GM13976 (cell line): Measurements from ENCODE around the gene LHPP.

Source experiments
- DNase-seq: peaks from one replicate; pipeline ENCODE4 v3.0.0; 2012; ENCODE audit warnings: low spot score
- in situ Hi-C: fragments of 300-500 bp; cut with MboI; formaldehyde crosslinking; loops from one replicate; pipeline ENCODE4 v1.12.0; 2022; ENCODE audit warnings: low sequenced_read_pairs, mixed read lengths, inconsistent platforms; ENCODE audit not compliant: unreplicated experiment
- TF ChIP-seq, protein P1 (sequence below): IDR thresholded peaks from 2 replicates; pipeline ENCODE4 v1.5.1; 2012; ENCODE audit warnings: borderline replicate concordance, mild to moderate bottlenecking; ENCODE audit not compliant: insufficient read depth; ENCODE audit errors: extremely low read depth, missing control alignments, control extremely low read depth

The LHPP gene, protein sequence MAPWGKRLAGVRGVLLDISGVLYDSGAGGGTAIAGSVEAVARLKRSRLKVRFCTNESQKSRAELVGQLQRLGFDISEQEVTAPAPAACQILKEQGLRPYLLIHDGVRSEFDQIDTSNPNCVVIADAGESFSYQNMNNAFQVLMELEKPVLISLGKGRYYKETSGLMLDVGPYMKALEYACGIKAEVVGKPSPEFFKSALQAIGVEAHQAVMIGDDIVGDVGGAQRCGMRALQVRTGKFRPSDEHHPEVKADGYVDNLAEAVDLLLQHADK

DNA sequence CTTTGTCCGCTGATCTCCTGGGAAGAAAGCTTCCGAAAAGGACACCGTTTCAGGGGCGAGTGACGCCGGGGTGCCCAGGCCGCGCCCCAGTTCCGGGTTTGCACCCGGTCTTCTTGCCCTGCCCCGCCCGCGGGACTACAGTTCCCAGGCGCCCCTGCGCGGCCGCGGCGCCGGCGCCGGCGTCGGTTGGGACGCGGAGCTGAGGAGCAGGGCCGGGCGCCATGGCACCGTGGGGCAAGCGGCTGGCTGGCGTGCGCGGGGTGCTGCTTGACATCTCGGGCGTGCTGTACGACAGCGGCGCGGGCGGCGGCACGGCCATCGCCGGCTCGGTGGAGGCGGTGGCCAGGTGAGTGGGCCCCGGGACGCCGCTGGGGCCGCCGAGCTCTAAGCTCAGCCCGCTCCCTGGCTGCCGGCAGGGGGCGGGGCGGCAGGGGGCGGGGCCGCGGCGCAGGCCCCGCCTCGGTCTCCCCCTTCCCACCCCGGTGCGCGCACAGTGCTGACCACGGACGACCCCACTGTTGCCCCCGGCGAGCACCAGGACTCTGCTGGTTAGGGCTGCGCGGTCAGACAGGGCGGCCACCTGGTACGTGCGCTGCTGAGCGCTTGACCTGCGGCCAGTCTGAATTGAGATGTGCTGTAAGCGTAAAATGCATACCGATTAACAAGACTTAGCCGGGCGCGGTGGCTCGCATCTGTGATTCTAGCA lies at the start of gene LHPP:
Gene LHPP (plus strand): TSS at position 182 of the 706 bp plus-strand sequence. CDS start 40 bp downstream, at position 222.
- DNase-seq, result peak; percentile 96
- in situ Hi-C loops, result no loop called here
- TF ChIP-seq, protein P1, sequence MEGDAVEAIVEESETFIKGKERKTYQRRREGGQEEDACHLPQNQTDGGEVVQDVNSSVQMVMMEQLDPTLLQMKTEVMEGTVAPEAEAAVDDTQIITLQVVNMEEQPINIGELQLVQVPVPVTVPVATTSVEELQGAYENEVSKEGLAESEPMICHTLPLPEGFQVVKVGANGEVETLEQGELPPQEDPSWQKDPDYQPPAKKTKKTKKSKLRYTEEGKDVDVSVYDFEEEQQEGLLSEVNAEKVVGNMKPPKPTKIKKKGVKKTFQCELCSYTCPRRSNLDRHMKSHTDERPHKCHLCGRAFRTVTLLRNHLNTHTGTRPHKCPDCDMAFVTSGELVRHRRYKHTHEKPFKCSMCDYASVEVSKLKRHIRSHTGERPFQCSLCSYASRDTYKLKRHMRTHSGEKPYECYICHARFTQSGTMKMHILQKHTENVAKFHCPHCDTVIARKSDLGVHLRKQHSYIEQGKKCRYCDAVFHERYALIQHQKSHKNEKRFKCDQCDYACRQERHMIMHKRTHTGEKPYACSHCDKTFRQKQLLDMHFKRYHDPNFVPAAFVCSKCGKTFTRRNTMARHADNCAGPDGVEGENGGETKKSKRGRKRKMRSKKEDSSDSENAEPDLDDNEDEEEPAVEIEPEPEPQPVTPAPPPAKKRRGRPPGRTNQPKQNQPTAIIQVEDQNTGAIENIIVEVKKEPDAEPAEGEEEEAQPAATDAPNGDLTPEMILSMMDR, result no peak

DNA sequence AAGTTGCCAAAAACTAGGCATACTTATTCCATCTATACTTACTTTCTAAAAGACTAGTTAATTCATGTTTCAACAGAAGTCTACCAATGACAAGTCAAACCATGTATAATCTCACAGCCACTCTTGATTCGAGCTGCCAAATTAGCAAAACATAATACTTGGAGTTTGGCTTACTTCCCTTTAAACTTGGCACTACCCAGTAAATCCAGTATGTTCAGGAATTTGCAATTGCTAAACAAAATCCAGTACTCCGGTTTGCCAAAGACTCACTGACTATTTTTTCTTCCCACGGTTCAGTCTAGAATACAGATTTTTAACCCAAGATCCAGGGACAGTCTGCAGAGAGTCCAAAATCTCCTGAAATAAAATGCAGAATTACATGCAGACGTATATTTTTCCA lies 47.5 kb upstream of the LHPP start:
- no peak for DNase-seq
- in situ Hi-C loops, result no loop called here

DNA sequence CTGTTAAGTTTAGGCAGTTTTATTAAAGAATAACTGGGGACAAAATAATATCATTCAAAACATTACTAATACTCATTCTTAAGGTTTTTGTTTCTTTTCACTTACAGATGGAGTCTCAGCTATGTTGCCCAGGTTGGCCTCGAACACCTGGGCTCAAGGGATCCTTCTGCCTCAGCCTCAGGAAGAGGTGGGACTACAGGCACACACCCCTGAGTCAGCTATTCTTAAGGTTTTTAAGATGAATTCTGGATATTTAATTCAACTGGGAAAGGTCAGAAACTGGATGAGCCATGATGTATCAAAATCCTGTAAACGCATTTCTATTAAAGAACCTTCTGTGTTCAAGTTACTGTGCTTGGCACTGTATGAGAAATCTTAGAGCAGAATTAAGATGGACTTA lies 46.4 kb upstream of the LHPP start:
- in situ Hi-C loops, result no loop called here
- no peak for DNase-seq
- TF ChIP-seq, protein P1, result no peak

More for the DNA sequence above, 47.5 kb upstream of the LHPP start:
- TF ChIP-seq, protein P1, result no peak

DNA sequence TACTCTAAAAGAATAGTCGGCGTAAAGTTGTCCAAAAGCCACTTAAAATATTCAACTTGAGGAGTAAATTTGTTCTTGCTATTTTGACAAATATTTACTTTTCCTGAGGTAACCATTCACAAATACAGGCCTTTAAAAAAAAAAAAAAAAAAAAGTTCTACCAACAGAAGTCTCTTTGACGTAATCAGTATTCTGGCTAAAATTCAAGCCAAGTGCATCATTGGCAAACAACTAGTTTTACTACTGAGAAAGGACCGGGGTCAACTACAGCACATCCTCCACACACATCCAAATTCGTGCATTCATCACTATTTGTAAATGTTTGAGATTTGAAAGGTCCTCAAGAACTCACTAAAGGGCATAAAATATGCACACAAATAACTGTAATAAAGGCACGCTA lies 44.9 kb upstream of the LHPP start:
- no peak for DNase-seq
- TF ChIP-seq, protein P1, result no peak
- in situ Hi-C loops, result no loop called here

DNA sequence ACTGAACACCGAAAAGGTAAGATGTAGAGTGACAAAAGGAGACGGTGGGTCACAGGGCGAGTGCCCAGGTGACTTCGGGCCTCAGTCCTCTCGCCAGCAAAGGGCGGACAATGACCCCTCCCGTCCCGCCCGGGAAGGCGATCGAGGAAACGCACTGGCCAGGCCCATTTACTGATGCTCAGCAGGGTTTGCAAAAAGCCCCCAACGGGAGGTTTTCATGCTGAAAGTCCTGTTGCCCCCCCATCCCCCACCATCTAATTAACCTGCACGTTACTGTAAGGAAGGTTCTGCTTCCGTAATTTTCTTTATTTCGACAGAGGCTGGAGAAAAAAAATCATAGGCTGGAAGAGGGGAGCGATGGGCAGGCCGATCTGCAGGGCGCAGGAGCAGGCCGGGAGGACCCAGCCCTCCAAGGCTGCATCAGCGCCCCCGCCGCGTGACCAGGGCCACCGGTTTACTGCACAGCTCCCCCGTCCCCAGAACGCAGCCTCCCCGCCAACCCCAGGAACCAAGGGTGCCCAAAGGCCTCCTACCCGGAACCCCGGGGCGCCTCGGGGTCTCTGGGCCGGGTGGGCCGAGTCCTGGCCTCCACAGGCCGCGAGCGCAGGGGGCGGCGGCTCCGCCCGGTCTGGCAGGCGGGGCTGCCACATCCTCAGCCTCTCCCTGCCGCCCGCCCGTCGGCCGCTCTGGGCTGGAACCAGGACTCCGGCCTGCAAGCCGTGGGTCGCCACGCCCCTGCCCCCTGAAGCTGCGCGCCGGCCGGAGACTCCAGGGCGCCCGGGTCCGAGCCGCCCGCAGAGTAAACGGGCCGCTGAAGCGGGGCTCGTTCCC lies 43.5 kb upstream of the LHPP start:
- in situ Hi-C loops, result no loop called here
- DNase-seq, result peak; percentile 62
- TF ChIP-seq, protein P1, result no peak

DNA sequence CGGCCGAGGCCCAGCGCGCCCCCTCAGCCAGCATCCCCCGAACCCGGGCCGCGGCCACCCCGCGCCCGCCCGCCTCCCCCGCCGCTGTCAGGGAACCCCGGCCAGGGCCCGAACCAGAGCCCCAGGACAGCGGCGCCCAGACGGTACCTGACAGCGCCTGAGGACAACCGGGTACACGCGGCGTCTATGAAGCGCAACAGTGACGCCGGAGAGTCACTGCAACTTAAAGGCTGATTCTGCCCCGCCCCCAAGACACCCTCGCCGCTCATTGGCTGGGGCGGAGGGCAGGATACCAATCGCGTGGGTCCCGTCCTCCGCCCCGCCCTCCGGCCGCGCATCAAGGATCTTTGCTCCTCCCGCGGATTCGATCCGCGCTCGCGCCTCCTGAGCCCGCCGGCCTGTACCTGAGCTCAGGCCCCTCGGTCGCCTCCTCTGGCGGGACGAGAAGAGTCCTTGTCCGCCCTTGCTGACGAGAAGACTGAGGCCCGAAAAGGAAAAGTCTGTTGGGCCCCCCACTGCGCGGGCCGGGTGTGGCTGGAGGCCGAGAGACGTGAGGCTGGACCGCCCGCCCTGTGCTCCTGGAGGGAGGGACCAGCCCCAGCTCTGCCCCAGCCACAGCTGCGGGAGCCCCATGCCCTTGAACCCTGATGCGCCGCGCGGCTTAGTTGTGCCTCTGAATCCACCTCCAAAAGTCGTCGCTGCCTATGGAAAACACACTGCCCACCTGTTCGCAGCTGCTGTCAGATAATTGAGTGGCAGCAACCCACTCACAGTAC lies 42.7 kb upstream of the LHPP start, which contains the start of gene OAT:
Gene OAT (minus strand): TSS at position 198 of the 776 bp plus-strand sequence. CDS start 6,752 bp downstream, outside the sequence.
- DNase-seq, result peak; percentile 98
- in situ Hi-C loops, result no loop called here
- TF ChIP-seq, protein P1, result no peak
